Hepatocyte (in vitro differentiated cells): ENCODE data around the gene RNF4. TPM values are rescaled to one million over a fixed set of nuclear protein-coding genes. Genes with fewer than 3 reads are reported as not detected.

ENCODE experiments used
- DNase-seq: peaks from one replicate; pipeline ENCODE4 v3.0.0-alpha.2; 2016; ENCODE audit warnings: low spot score
- H2AFZ ChIP-seq: fragments of 200-600 bp; sonication (generic); 2 replicates; pipeline ENCODE4 v1.6.0; 2016; ENCODE audit warnings: antibody characterized with exemption, mild to moderate bottlenecking
- H3K27ac ChIP-seq: fragments of 200-600 bp; sonication (generic); 2 replicates; pipeline ENCODE4 v1.5.1; 2016; ENCODE audit warnings: mild to moderate bottlenecking
- H3K27me3 ChIP-seq: fragments of 200-600 bp; sonication (generic); 2 replicates; pipeline ENCODE4 v1.6.1; 2016
- H3K36me3 ChIP-seq: fragments of 200-600 bp; sonication (generic); replicated peaks from 2 replicates; pipeline ENCODE4 v1.5.1; 2016; ENCODE audit warnings: low read depth; ENCODE audit not compliant: insufficient read depth
- H3K4me1 ChIP-seq: fragments of 200-600 bp; sonication (generic); 2 replicates; pipeline ENCODE4 v1.5.1; 2016; ENCODE audit warnings: mild to moderate bottlenecking, moderate library complexity; ENCODE audit not compliant: insufficient read depth
- H3K4me2 ChIP-seq: fragments of 200-600 bp; sonication (generic); 2 replicates; pipeline ENCODE4 v1.6.0; 2016
- H3K4me3 ChIP-seq: fragments of 200-600 bp; sonication (generic); 2 replicates; pipeline ENCODE4 v1.5.1; 2016; ENCODE audit warnings: mild to moderate bottlenecking
- H3K79me2 ChIP-seq: fragments of 200-600 bp; sonication (generic); 2 replicates; pipeline ENCODE4 v1.6.0; 2017; ENCODE audit warnings: mild to moderate bottlenecking
- H3K9me2 ChIP-seq: fragments of 200-600 bp; sonication (generic); replicated peaks from 2 replicates; pipeline ENCODE4 v1.6.0; 2017; ENCODE audit warnings: mild to moderate bottlenecking; ENCODE audit not compliant: insufficient read depth
- H3K9me3 ChIP-seq: fragments of 200-600 bp; sonication (generic); 2 replicates; pipeline ENCODE4 v1.5.1; 2016; ENCODE audit warnings: low read depth, mild to moderate bottlenecking
- H4K20me1 ChIP-seq: fragments of 200-600 bp; sonication (generic); 2 replicates; pipeline ENCODE4 v1.6.0; 2016; ENCODE audit warnings: mild to moderate bottlenecking; ENCODE audit not compliant: insufficient read depth, poor library complexity, severe bottlenecking
- CTCF ChIP-seq: fragments of 200-600 bp; sonication (generic); IDR thresholded peaks from 2 replicates; pipeline ENCODE4 v1.5.1; 2016; ENCODE audit warnings: antibody characterized with exemption, mild to moderate bottlenecking; ENCODE audit not compliant: poor library complexity
- EZH2 ChIP-seq: fragments of 200-600 bp; sonication (generic); IDR thresholded peaks from 2 replicates; pipeline ENCODE4 v1.6.1; 2016; ENCODE audit warnings: antibody characterized with exemption, mild to moderate bottlenecking, borderline replicate concordance
- EZH2phosphoT487 ChIP-seq: fragments of 200-600 bp; sonication (generic); IDR thresholded peaks from one replicate; pipeline ENCODE4 v1.6.1; 2018; ENCODE audit warnings: antibody characterized with exemption, mild to moderate bottlenecking, low read depth, moderate library complexity; ENCODE audit not compliant: unreplicated experiment, severe bottlenecking
- WGBS: methylation state at CpG from one replicate; pipeline ENCODE4 v1.1.6; 2016; ENCODE audit warnings: low lambda C conversion rate; ENCODE audit errors: missing lambda C conversion rate; 5-methylcytosine and 5-hydroxymethylcytosine counted together
- polyA plus RNA-seq: library from polyadenylated mRNA; unstranded; fragments of >200 nt; fragmentation: Nextera tagmentation; extraction: Ambion mirVana; gene quantifications from 2 replicates; pipeline ENCODE4 v1.2.1, GENCODE V29; 2016
- total RNA-seq: library from RNA; depleted of rRNA; stranded (reverse); fragments of >200 nt; gene quantifications from 2 replicates; pipeline ENCODE4 v1.2.3, GENCODE V29; 2014

RNF4 gene
- total and polyA plus RNA-seq, 2 experiments from 2014 or later, result 42.4 to 50.3 TPM

- H3K4me3 ChIP-seq, result no peak overlapping the region
- H3K9me2 ChIP-seq, result no peaks in the 10 kb centered on the region
- H3K4me1 ChIP-seq, result no peaks in the 10 kb centered on the region
- H4K20me1 ChIP-seq, result no peaks in the 10 kb centered on the region
- no peaks in the 10 kb centered on the region for H3K27me3 ChIP-seq
- DNase-seq, result no peak
- H3K79me2 ChIP-seq, result no peaks in the 10 kb centered on the region
- TF ChIP-seq CTCF (no peak), EZH2phosphoT487 (no peak), EZH2 (no peak)
- H3K36me3 ChIP-seq, result no peaks in the 10 kb centered on the region
- no peak overlapping the region for H3K4me2 ChIP-seq
- no peaks in the 10 kb centered on the region for H3K9me3 ChIP-seq
- no peak overlapping the region for H2AFZ ChIP-seq
- 84% methylated on average over 27 of the region's 29 CpGs for WGBS
- no peak overlapping the region for H3K27ac ChIP-seq
These were observed 35.1 kb upstream of the RNF4 start for GRCh38 chr4:2433609-2434350.

GRCh38 chr4:2434420-2434819 lies 34.5 kb upstream of the RNF4 start:
- Histone ChIP-seq H3K9me3 (no peaks in the 10 kb centered on the region), H3K79me2 (no peaks in the 10 kb centered on the region), H4K20me1 (no peaks in the 10 kb centered on the region), H3K4me2 (no peak overlapping the region), H3K36me3 (no peaks in the 10 kb centered on the region), H3K27me3 (no peaks in the 10 kb centered on the region), H2AFZ (no peak overlapping the region), H3K4me1 (no peaks in the 10 kb centered on the region), H3K27ac (no peak overlapping the region), H3K4me3 (no peak overlapping the region), H3K9me2 (no peaks in the 10 kb centered on the region)
- DNase-seq, result no peak
- no peak for TF ChIP-seq CTCF
- TF ChIP-seq EZH2, result no peak
- no peak for TF ChIP-seq EZH2phosphoT487
- 68% methylated on average over 9 of the region's 9 CpGs for WGBS

GRCh38 chr4:2436301-2436700 lies 32.6 kb upstream of the RNF4 start:
- H3K9me2 ChIP-seq, result no peaks in the 10 kb centered on the region
- no peaks in the 10 kb centered on the region for H4K20me1 ChIP-seq
- H3K9me3 ChIP-seq, result no peaks in the 10 kb centered on the region
- H3K4me2 ChIP-seq, result no peak overlapping the region
- no peak overlapping the region for H3K4me3 ChIP-seq
- no peak overlapping the region for H3K27ac ChIP-seq
- H3K36me3 ChIP-seq, result no peaks in the 10 kb centered on the region
- TF ChIP-seq EZH2, result no peak
- no peak for TF ChIP-seq EZH2phosphoT487
- peak; percentile 24 for TF ChIP-seq CTCF
- no peak for DNase-seq
- no peaks in the 10 kb centered on the region for H3K4me1 ChIP-seq
- H2AFZ ChIP-seq, result no peak overlapping the region
- WGBS, result 71% methylated on average over 10 of the region's 10 CpGs
- no peaks in the 10 kb centered on the region for H3K27me3 ChIP-seq
- H3K79me2 ChIP-seq, result no peaks in the 10 kb centered on the region
